Liver (tissue), 9 donors: ENCODE measurements around the gene GNAT1. TPM values are rescaled to one million over a fixed set of nuclear protein-coding genes. Genes with fewer than 3 reads are reported as not detected.

Experiments
- DNase-seq: peaks from one replicate; pipeline ENCODE4 v3.0.0-alpha.2; 2017; ENCODE audit warnings: low spot score
- H3K27ac ChIP-seq, 2 donors: one replicate each; pipeline ENCODE4 v1.7.0; 2013; ENCODE audit warnings: inconsistent platforms in 2 of 2, low read length in 2 of 2, control low read depth in 1 of 2, low read depth in 1 of 2, mild to moderate bottlenecking in 1 of 2
- H3K27me3 ChIP-seq, 4 donors: one replicate each; pipeline versions ENCODE4 v1.6.1 to v1.7.0; 2013; ENCODE audit warnings: low read length in 3 of 4, inconsistent platforms in 1 of 4, mild to moderate bottlenecking in 1 of 4, moderate library complexity in 1 of 4; ENCODE audit not compliant: control insufficient read depth in 4 of 4, insufficient read depth in 4 of 4
- H3K36me3 ChIP-seq, 4 donors: one replicate each; pipeline versions ENCODE4 v1.6.1 to v1.7.0; 2013; ENCODE audit warnings: low read length in 3 of 4, mild to moderate bottlenecking in 3 of 4, low read depth in 1 of 4, moderate library complexity in 1 of 4; ENCODE audit not compliant: control insufficient read depth in 4 of 4, insufficient read depth in 3 of 4
- H3K4me1 ChIP-seq, 4 donors: one replicate each; pipeline versions ENCODE4 v1.6.1 to v1.7.0; 2013; ENCODE audit warnings: low read length in 3 of 4, mild to moderate bottlenecking in 3 of 4, moderate library complexity in 1 of 4; ENCODE audit not compliant: control insufficient read depth in 4 of 4, insufficient read depth in 4 of 4
- H3K4me3 ChIP-seq, 3 donors: one replicate each; pipeline versions ENCODE4 v1.6.1 to v1.7.0; 2013; ENCODE audit warnings: low read length in 3 of 3, control low read depth in 1 of 3, low read depth in 1 of 3, mild to moderate bottlenecking in 1 of 3
- H3K9ac ChIP-seq, 2 donors: one replicate each; pipeline ENCODE4 v1.7.0; 2013; ENCODE audit warnings: low read length in 2 of 2, mild to moderate bottlenecking in 2 of 2, moderate library complexity in 2 of 2, control low read depth in 1 of 2, low read depth in 1 of 2
- H3K9me3 ChIP-seq, 4 donors: one replicate each; pipeline versions ENCODE4 v1.6.1 to v1.7.0; 2013; ENCODE audit warnings: low read length in 3 of 4; ENCODE audit not compliant: control insufficient read depth in 4 of 4
- ATF3 ChIP-seq: IDR thresholded peaks from 2 replicates; pipeline ENCODE4 v1.6.1; 2016; ENCODE audit warnings: antibody characterized with exemption
- FOXA1 ChIP-seq: IDR thresholded peaks from 2 replicates; pipeline ENCODE4 v1.6.1; 2016; ENCODE audit warnings: antibody characterized with exemption
- FOXA2 ChIP-seq: IDR thresholded peaks from 2 replicates; pipeline ENCODE4 v1.6.1; 2016; ENCODE audit warnings: antibody characterized with exemption
- HNF4G ChIP-seq: IDR thresholded peaks from 2 replicates; pipeline ENCODE4 v1.6.1; 2016; ENCODE audit warnings: antibody characterized with exemption
- JUND ChIP-seq, 2 donors: IDR thresholded peaks; 2 replicates each; pipeline ENCODE4 v1.6.1; 2016; ENCODE audit warnings: antibody characterized with exemption in 2 of 2
- MAX ChIP-seq: IDR thresholded peaks from 2 replicates; pipeline ENCODE4 v1.6.1; 2016; ENCODE audit warnings: antibody characterized with exemption
- RAD21 ChIP-seq, 2 donors: IDR thresholded peaks; 2 replicates each; pipeline ENCODE4 v1.6.1; 2016; ENCODE audit warnings: antibody characterized with exemption in 2 of 2, mild to moderate bottlenecking in 2 of 2
- REST ChIP-seq: IDR thresholded peaks from 2 replicates; pipeline ENCODE4 v1.6.1; 2016; ENCODE audit warnings: antibody characterized with exemption, mild to moderate bottlenecking
- RXRA ChIP-seq, 2 donors: IDR thresholded peaks; 2 replicates each; pipeline ENCODE4 v1.6.1; 2017 to 2018; ENCODE audit warnings: antibody characterized with exemption in 2 of 2, mild to moderate bottlenecking in 1 of 2
- YY1 ChIP-seq: IDR thresholded peaks from 2 replicates; pipeline ENCODE4 v1.6.1; 2016; ENCODE audit warnings: antibody characterized with exemption, mild to moderate bottlenecking
- ZBTB33 ChIP-seq: IDR thresholded peaks from 2 replicates; pipeline ENCODE4 v1.6.1; 2016; ENCODE audit warnings: antibody characterized with exemption
- WGBS: extraction: QIAGEN DNeasy Blood & Tissue Kit; methylation state at CpG from one replicate; pipeline ENCODE4 v1.1.7; 2013; 5-methylcytosine and 5-hydroxymethylcytosine counted together
- polyA plus RNA-seq, 2 donors: library from polyadenylated mRNA; stranded (reverse) in 1 of 2; unstranded in 1 of 2; fragments of 200-250 nt in 1 of 2; fragments of >200 nt in 1 of 2; fragmentation: Nextera tagmentation in 1 of 2; extraction: Ambion mirVana in 1 of 2; gene quantifications; one replicate each; pipeline versions ENCODE4 v1.2.1 to v1.2.3, GENCODE V29; 2013 to 2015
- total RNA-seq, 2 donors: library from RNA; depleted of rRNA; stranded (reverse); fragments of >200 nt; gene quantifications; one replicate each; pipeline ENCODE4 v1.2.3, GENCODE V29; 2014
- TF ChIP-seq, protein P1 (sequence below): fragments of 150-350 bp; IDR thresholded peaks from 2 replicates; pipeline ENCODE4 v1.5.1; 2017; ENCODE audit warnings: improper control_type of control experiment, low read depth, low read length; ENCODE audit not compliant: missing input control
- donor health status: healthy.
- donor health status: healthy.
- donor health status: healthy.
- donor health status: healthy.
- donor health status: healthy.

Gene GNAT1
- total and polyA plus RNA-seq, 4 donors, result 0.08 TPM; not detected in 3

DNA sequence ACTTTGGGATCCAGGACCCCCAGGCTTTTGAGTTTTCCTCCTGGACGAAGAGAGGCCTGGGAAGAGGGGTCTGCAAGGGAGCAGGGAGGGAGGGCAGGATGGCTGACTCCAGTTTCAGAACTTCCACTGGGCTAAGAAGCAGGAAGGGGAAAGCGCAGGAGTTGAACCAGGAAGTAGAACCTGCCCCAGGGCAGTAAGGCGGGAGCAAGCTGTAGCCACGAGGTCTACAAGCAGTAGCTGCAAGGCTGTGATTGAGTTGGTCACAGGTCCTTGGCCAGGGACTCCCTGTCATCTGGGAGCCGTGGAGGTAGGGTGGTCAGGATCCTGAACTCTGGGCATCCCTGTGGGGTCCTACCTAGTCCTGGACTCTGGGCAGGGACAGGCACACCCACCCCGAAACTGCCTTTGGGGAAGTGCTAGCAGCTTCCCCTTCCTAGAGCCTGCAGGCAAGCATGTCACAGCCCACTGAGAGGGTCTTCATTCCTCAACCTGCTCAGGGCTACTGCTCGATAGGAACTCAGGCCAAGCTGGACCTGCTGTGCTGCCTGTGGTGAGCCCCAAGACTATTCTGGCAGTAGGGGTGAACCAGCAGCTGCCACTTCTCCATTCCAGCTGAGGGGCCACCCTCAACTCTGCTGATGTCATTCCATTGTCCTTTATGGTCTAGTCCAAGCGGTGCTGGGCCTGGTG lies 38.8 kb downstream of the GNAT1 start (continued):
- no peak for TF ChIP-seq ZBTB33

DNA sequence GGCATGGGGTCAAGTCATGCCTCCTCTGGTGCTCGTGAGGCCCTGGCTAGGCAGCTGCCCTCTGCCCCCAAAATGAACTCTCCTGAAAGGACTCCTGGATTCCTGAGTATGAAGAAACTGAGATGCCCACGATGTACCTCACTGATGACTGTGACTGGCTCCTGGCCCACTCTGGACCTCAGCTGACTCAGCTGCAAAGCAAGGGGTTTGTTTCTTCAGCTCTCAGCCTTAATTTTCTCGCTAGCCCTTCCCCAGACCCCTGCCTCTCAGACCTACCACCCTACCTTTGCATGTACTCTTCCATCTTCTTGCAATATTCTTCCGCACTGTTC lies 39.4 kb downstream of the GNAT1 start:
- no peak overlapping the region for H3K9ac ChIP-seq
- H3K36me3 ChIP-seq, result no peaks in the 10 kb centered on the region
- TF ChIP-seq REST (no peak), MAX (no peak), HNF4G (no peak), JUND (IDR thresholded peaks at IDR 0.05) (no peak), RAD21 (IDR thresholded peaks at IDR 0.05) (no peak), FOXA1 (no peak)
- TF ChIP-seq, protein P1, sequence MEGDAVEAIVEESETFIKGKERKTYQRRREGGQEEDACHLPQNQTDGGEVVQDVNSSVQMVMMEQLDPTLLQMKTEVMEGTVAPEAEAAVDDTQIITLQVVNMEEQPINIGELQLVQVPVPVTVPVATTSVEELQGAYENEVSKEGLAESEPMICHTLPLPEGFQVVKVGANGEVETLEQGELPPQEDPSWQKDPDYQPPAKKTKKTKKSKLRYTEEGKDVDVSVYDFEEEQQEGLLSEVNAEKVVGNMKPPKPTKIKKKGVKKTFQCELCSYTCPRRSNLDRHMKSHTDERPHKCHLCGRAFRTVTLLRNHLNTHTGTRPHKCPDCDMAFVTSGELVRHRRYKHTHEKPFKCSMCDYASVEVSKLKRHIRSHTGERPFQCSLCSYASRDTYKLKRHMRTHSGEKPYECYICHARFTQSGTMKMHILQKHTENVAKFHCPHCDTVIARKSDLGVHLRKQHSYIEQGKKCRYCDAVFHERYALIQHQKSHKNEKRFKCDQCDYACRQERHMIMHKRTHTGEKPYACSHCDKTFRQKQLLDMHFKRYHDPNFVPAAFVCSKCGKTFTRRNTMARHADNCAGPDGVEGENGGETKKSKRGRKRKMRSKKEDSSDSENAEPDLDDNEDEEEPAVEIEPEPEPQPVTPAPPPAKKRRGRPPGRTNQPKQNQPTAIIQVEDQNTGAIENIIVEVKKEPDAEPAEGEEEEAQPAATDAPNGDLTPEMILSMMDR, result no peak
- H3K4me3 ChIP-seq, result no peak overlapping the region
- H3K27ac ChIP-seq, result no peak overlapping the region
- H3K9me3 ChIP-seq, result no peaks in the 10 kb centered on the region
- peaks cover 8 to 18% (median 11%) of the 10 kb centered on the region in 4 donors for H3K4me1 ChIP-seq
- DNase-seq, result no peak
- H3K27me3 ChIP-seq, result no peaks in the 10 kb centered on the region
- 85% methylated on average over 4 of the region's 4 CpGs for WGBS

- no peak overlapping the region for H3K9ac ChIP-seq
Measured at GRCh38 chr3:50231581-50231980, 40.2 kb downstream of the GNAT1 start.

More at GRCh38 chr3:50231581-50231980, 40.2 kb downstream of the GNAT1 start:
- no peaks in the 10 kb centered on the region for H3K36me3 ChIP-seq
- H3K27me3 ChIP-seq, result no peaks in the 10 kb centered on the region
- DNase-seq, result no peak
- H3K4me3 ChIP-seq, result no peak overlapping the region
- 88% methylated on average over 5 of the region's 5 CpGs for WGBS
- H3K4me1 ChIP-seq, result peaks cover 8 to 15% (median 11%) of the 10 kb centered on the region in 4 donors
- TF ChIP-seq ATF3 (no peak), RAD21 (IDR thresholded peaks at IDR 0.05) (no peak), YY1 (no peak), FOXA2 (no peak), RXRA (IDR thresholded peaks at IDR 0.05) (no peak)
- TF ChIP-seq, protein P1, result no peak
- no peaks in the 10 kb centered on the region for H3K9me3 ChIP-seq
- no peak overlapping the region for H3K27ac ChIP-seq
